Uterus (tissue), 2 donors: ENCODE results near the gene TMEM87A.

Experiments
- POLR2A ChIP-seq, 2 donors: fragments of 450-650 bp; IDR thresholded peaks; one replicate each; pipeline ENCODE4 v1.6.1; 2016; ENCODE audit warnings: antibody characterized with exemption in 2 of 2, mild to moderate bottlenecking in 1 of 2, moderate library complexity in 1 of 2
- TF ChIP-seq, protein P1 (sequence below), 4 experiments: fragments of 200-600 bp in 2 of 4; fragments of 450-650 bp in 2 of 4; sonication (generic) in 2 of 4; IDR thresholded peaks; one replicate each; pipeline ENCODE4 v1.5.1; 2016 to 2019; ENCODE audit warnings: antibody characterized with exemption in 4 of 4, mild to moderate bottlenecking in 2 of 4, moderate library complexity in 1 of 4

DNA sequence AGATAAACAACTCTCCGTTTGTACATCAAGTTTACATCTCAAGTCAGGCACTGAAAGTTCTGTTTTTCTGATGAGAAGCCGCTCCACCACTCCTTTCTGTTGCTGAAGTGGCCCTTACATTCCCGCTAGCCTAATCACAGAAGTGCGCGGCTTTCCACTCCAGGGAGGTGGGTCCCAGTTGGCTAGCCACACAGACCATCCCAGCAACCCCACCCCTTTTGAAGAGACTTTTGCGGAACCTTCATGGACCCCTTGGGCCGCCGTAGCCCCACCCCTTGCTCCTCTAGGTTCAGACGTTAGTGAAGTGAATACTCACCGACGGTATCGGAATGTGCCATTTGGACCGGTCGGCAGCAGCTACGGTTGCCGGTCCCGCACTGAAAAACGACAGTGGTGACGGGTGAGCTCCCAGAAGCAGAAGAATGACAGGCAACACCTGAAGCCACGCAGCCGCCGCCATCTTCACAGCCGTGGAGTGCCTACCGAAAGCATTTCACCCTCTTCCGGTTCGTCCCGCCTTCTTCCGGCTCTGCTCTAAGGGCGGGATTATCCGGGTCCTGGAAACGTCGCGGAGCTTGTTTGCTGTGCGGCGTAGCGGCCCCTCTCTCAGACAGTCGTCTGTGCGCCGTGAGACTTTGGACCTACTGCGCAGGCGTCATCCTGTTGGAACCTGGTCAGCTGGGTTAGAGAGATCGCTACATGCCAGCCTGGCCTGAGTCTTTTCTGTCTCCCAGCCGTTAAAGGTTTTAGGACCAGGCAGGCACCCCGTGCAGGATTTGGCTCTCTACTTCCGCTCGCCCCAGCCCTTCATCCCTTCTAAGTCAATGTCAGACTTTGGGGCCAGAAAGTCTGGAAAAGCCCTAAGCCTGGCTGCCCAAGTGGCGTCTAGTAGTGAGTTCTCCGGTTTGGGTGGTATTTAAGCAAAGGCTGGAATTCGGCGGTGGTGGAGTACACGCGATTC lies at the start of gene TMEM87A, which contains the start of gene GANC:
- TF ChIP-seq, protein P1, sequence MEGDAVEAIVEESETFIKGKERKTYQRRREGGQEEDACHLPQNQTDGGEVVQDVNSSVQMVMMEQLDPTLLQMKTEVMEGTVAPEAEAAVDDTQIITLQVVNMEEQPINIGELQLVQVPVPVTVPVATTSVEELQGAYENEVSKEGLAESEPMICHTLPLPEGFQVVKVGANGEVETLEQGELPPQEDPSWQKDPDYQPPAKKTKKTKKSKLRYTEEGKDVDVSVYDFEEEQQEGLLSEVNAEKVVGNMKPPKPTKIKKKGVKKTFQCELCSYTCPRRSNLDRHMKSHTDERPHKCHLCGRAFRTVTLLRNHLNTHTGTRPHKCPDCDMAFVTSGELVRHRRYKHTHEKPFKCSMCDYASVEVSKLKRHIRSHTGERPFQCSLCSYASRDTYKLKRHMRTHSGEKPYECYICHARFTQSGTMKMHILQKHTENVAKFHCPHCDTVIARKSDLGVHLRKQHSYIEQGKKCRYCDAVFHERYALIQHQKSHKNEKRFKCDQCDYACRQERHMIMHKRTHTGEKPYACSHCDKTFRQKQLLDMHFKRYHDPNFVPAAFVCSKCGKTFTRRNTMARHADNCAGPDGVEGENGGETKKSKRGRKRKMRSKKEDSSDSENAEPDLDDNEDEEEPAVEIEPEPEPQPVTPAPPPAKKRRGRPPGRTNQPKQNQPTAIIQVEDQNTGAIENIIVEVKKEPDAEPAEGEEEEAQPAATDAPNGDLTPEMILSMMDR (IDR thresholded peaks at IDR 0.05) = peak in 1 of 4 experiments; percentile 4
- TF ChIP-seq POLR2A (IDR thresholded peaks at IDR 0.05) = peak; percentile 84 to 88
